ENCODE results near the gene TTC24.
"Not testable (repeated sequence)": the region's sequence is repeated elsewhere in the genome, so short reads cannot be mapped to it uniquely, and the experiment has no call there.

Gene TTC24

GRCh38 chr1:156627313-156627880, 47.9 kb downstream of the TTC24 start:
- peak in 2 of 10 donors; percentile 55 to 60 for DNase-seq

DNA sequence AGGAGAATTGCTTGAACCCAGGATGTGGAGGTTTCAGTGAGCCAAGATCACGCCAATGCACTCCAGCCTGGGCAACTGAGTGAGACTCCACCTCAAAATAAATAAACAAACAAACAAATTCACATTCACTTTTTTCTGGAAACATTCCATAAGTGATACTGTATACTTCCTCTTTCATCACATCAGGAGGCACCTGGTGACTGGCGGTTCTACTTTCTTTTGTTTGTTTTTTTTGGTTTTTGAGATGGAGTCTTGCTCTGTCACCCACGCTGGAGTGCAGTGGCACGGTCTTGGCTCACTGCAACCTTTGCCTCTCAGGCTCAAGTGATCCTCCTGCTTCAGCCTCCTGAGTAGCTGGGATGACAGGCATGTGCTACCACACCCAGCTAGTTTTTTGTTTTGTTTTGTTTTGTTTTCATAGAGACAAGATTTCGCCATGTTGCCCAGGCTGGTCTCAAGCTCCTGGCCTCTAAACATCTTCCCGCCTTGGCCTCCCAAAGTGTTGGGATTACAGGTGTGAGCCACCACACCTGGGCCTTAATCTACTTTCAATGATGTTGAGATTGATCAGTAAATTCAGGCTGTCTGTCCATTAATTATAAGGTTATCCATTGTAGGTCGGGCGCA, 50.4 kb downstream of the TTC24 start:
- intact Hi-C loops (cut with DNase I) = loop anchor here (5.0 kb wide), 1 partner anchor 47 kb away; the partner anchor contains the start of gene NES
- DNase-seq = no peak

More at GRCh38 chr1:156627313-156627880, 47.9 kb downstream of the TTC24 start:
- intact Hi-C loops (cut with DNase I) = loop anchor here (1.0 to 5.0 kb wide), 2 partner anchors 30 to 50 kb away; partner anchors contain the start of gene NES

DNA sequence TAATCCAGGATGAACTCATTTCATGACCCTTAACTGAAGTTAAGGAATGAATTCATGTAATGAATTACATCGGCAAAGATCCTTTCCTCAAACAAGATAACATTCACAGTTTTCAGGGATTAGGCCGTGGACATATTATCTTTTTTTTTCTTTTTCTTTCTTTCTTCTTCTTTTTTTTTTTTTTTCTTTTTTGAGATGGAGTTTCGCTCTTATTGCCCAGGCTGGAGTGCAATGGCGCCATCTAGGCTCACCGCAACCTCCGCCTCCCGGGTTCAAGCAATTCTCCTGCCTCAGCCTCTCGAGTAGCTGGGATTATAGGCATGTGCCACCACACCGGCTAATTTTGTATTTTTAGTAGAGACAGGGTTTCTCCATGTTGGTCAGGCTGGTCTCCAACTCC, 51.6 kb downstream of the TTC24 start:
- intact Hi-C loops (cut with DNase I); DNase-seq: not testable (repeated sequence)

GRCh38 chr1:156632355-156632754, 52.8 kb downstream of the TTC24 start:
- DNase-seq = no peak

More at GRCh38 chr1:156632355-156632754, 52.8 kb downstream of the TTC24 start:
- intact Hi-C loops (cut with DNase I) = no loop called here

Measured in posterior cingulate gyrus (tissue), 11 donors.